GM12878 (cell line): ENCODE data around the gene TCERG1. TPM values are rescaled to one million over a fixed set of nuclear protein-coding genes. Genes with fewer than 3 reads are reported as not detected.
A peak's percentile ranks its signal among the peaks of the same experiment; 100 is the strongest.

Experiments
- ATAC-seq: fragments of 200-7000 bp; cut with Tn5 transposase; 3 replicates; pipeline ENCODE4 v1.9.1; 2020; ENCODE audit warnings: mild to moderate bottlenecking, moderate library complexity
- BruUV-seq: library from RNA; stranded (reverse); fragments of 400-500 nt; replicated peaks from 2 replicates; lab custom pipeline; 2021; lab: Mats Ljungman, UMichigan
- CTCF ChIA-PET: fragments of 300-600 bp; sonication (Branson Sonifier 250); formaldehyde crosslinking; extraction: SDS; loops from one replicate; lab custom pipeline; 2021; ENCODE audit warnings: inconsistent platforms; lab: Yijun Ruan, JAX
- POLR2A ChIA-PET: fragments of 350-600 bp; formaldehyde crosslinking; extraction: SDS; loops from one replicate; lab custom pipeline; 2021; ENCODE audit warnings: inconsistent platforms; lab: Charles Lee
- RAD21 ChIA-PET: fragments of 300-600 bp; sonication (Branson Sonifier 250); formaldehyde crosslinking; loops from one replicate; lab custom pipeline; 2023; ENCODE audit warnings: antibody characterized with exemption; ENCODE audit not compliant: unreplicated experiment; lab: Charles Lee
- SMC1A ChIA-PET: fragments of 300-600 bp; sonication (Branson Sonifier 250); formaldehyde crosslinking; loops from one replicate; lab custom pipeline; 2023; ENCODE audit not compliant: unreplicated experiment, uncharacterized antibody; lab: Charles Lee
- DNase-seq: peaks from one replicate; pipeline ENCODE4 v3.0.0-alpha.2; 2011; ENCODE audit warnings: low read depth, low spot score
- FAIRE-seq: peaks from 3 replicates; lab custom pipeline; 2011; peaks lifted over from hg19 to GRCh38; lab: Jason Lieb, UNC
- H2AFZ ChIP-seq: 2 replicates; pipeline ENCODE4 v1.6.0; 2011; ENCODE audit warnings: low read depth, low read length, control low read depth; ENCODE audit not compliant: control insufficient read depth
- H3K27ac ChIP-seq: 2 replicates; pipeline ENCODE4 v1.5.1; 2011; ENCODE audit warnings: control low read depth; ENCODE audit not compliant: control insufficient read depth, insufficient read depth
- H3K27me3 ChIP-seq, 2 experiments: replicated peaks in 1 of 2; 2 replicates each; pipeline versions ENCODE4 v1.6.0 to v1.6.1; 2011; ENCODE audit warnings: low read length in 1 of 2; ENCODE audit not compliant: control insufficient read depth in 2 of 2, insufficient read depth in 2 of 2
- H3K36me3 ChIP-seq, 2 experiments: 2 replicates each; pipeline ENCODE4 v1.5.1; 2011; ENCODE audit warnings: low read length in 1 of 2; ENCODE audit not compliant: control insufficient read depth in 2 of 2, insufficient read depth in 2 of 2
- H3K4me1 ChIP-seq: 2 replicates; pipeline ENCODE4 v1.6.1; 2011; ENCODE audit warnings: mild to moderate bottlenecking, low read length, moderate library complexity, mixed read lengths; ENCODE audit not compliant: control insufficient read depth, insufficient read depth
- H3K4me2 ChIP-seq: 2 replicates; pipeline ENCODE4 v1.6.0; 2011; ENCODE audit warnings: control low read depth; ENCODE audit not compliant: control insufficient read depth, insufficient read depth
- H3K4me3 ChIP-seq: fragments of 200-600 bp; sonication (generic); 2 replicates; pipeline ENCODE4 v1.5.1; 2016
- H3K79me2 ChIP-seq: 2 replicates; pipeline ENCODE4 v1.6.0; 2011; ENCODE audit warnings: low read length; ENCODE audit not compliant: control insufficient read depth, insufficient read depth
- H3K9ac ChIP-seq: 2 replicates; pipeline ENCODE4 v1.8.0; 2011; ENCODE audit warnings: low read length, control low read depth, mixed read lengths; ENCODE audit not compliant: control insufficient read depth, insufficient read depth
- H3K9me3 ChIP-seq: replicated peaks from 3 replicates; pipeline ENCODE4 v1.5.1; 2011; ENCODE audit warnings: mild to moderate bottlenecking, low read length; ENCODE audit not compliant: control insufficient read depth, insufficient read depth
- H4K20me1 ChIP-seq: 2 replicates; pipeline ENCODE4 v1.6.0; 2011; ENCODE audit not compliant: control insufficient read depth, insufficient read depth
- ATF3 ChIP-seq: IDR thresholded peaks from 2 replicates; pipeline ENCODE4 v1.6.1; 2011; ENCODE audit warnings: low read depth, mild to moderate bottlenecking, low read length, moderate library complexity, borderline replicate concordance; ENCODE audit errors: extremely low read depth
- BCL11A ChIP-seq: IDR thresholded peaks from 2 replicates; pipeline ENCODE4 v1.6.1; 2011; ENCODE audit warnings: low read depth, low read length
- CBFB ChIP-seq: IDR thresholded peaks from 2 replicates; pipeline ENCODE4 v1.6.1; 2016; ENCODE audit warnings: antibody characterized with exemption, low read depth
- CTCF ChIP-seq, 3 experiments: IDR thresholded peaks in 2 of 3; conservative IDR thresholded peaks in 1 of 3; 2 replicates each; pipeline ENCODE4 v1.5.1; 2011; ENCODE audit warnings: low read depth in 3 of 3, low read length in 3 of 3, mild to moderate bottlenecking in 3 of 3, control low read depth in 2 of 3, moderate library complexity in 2 of 3, inconsistent platforms in 1 of 3, mixed read lengths in 1 of 3; ENCODE audit not compliant: control insufficient read depth in 2 of 3, insufficient read depth in 1 of 3; ENCODE audit errors: extremely low read depth in 1 of 3
- ETV6 ChIP-seq, 2 experiments: fragments of 450-650 bp in 1 of 2; IDR thresholded peaks in 1 of 2; conservative IDR thresholded peaks in 1 of 2; 2 replicates each; pipeline ENCODE4 v1.6.1; 2014; ENCODE audit warnings: antibody characterized with exemption in 1 of 2, borderline replicate concordance in 1 of 2, low read depth in 1 of 2, mild to moderate bottlenecking in 1 of 2, moderate library complexity in 1 of 2
- GABPA ChIP-seq: IDR thresholded peaks from 2 replicates; pipeline ENCODE4 v1.6.1; 2014; ENCODE audit warnings: antibody characterized with exemption, low read depth, mild to moderate bottlenecking, inconsistent platforms
- IKZF1 ChIP-seq: fragments of 450-650 bp; conservative IDR thresholded peaks from 2 replicates; pipeline ENCODE4 v1.6.1; 2017; ENCODE audit warnings: antibody characterized with exemption, mild to moderate bottlenecking
- JUNB ChIP-seq: IDR thresholded peaks from 2 replicates; pipeline ENCODE4 v1.6.1; 2016; ENCODE audit warnings: antibody characterized with exemption, mild to moderate bottlenecking
- KAT2A ChIP-seq: conservative IDR thresholded peaks from 2 replicates; pipeline ENCODE4 v1.6.1; 2011; ENCODE audit warnings: low read depth, low read length; ENCODE audit not compliant: control insufficient read depth
- NFIC ChIP-seq: IDR thresholded peaks from 2 replicates; pipeline ENCODE4 v1.6.1; 2012; ENCODE audit warnings: low read depth, mild to moderate bottlenecking, inconsistent platforms, low read length, moderate library complexity
- RAD21 ChIP-seq: IDR thresholded peaks from 2 replicates; pipeline ENCODE4 v1.6.1; 2011; ENCODE audit warnings: mild to moderate bottlenecking, low read depth, low read length, moderate library complexity; ENCODE audit not compliant: insufficient read depth
- RELA ChIP-seq: fragments of 450-650 bp; IDR thresholded peaks from 2 replicates; pipeline ENCODE4 v1.8.0; 2014; ENCODE audit warnings: borderline replicate concordance; ENCODE audit not compliant: partially characterized antibody
- SMC3 ChIP-seq: IDR thresholded peaks from 2 replicates; pipeline ENCODE4 v1.6.1; 2011; ENCODE audit warnings: low read length, improper control_type of control experiment, borderline replicate concordance
- SREBF2 ChIP-seq: IDR thresholded peaks from 2 replicates; pipeline ENCODE4 v1.6.1; 2012; ENCODE audit warnings: mild to moderate bottlenecking, low read length
- YY1 ChIP-seq: IDR thresholded peaks from 2 replicates; pipeline ENCODE4 v1.6.1; 2011; ENCODE audit warnings: low read depth, mild to moderate bottlenecking, low read length
- ZNF592 ChIP-seq: fragments of 450-650 bp; IDR thresholded peaks from 2 replicates; pipeline ENCODE4 v1.6.1; 2017; ENCODE audit warnings: mild to moderate bottlenecking, moderate library complexity
- ZNF622 ChIP-seq: fragments of 450-650 bp; IDR thresholded peaks from 2 replicates; pipeline ENCODE4 v1.6.1; 2017; ENCODE audit warnings: mild to moderate bottlenecking, inconsistent platforms
- ZZZ3 ChIP-seq: IDR thresholded peaks from 2 replicates; pipeline ENCODE4 v1.6.1; 2011; ENCODE audit warnings: low read depth; ENCODE audit not compliant: control insufficient read depth, insufficient read length
- WGBS: methylation state at CpG from one replicate; pipeline ENCODE4 v1.1.6; 2016; ENCODE audit warnings: low lambda C conversion rate; ENCODE audit not compliant: insufficient replicate concordance, insufficient coverage; ENCODE audit errors: missing lambda C conversion rate; 5-methylcytosine and 5-hydroxymethylcytosine counted together
- in situ Hi-C: fragments of 300-500 bp; cut with MboI; formaldehyde crosslinking; loops from 9 replicates; pipeline ENCODE4 v1.14.3; 2018; ENCODE audit warnings: mixed read lengths
- intact Hi-C: fragments of 100-400 bp; cut with micrococcal nuclease; formaldehyde crosslinking; loops from one replicate; pipeline ENCODE4 v1.14.2; 2022; ENCODE audit not compliant: unreplicated experiment
- polyA plus RNA-seq, 11 experiments: library from polyadenylated mRNA; depleted of rRNA in 4 of 11; unstranded in 6 of 11; stranded (reverse) in 5 of 11; fragments of >200 nt; fragmentation: Nextera tagmentation in 4 of 11; fragmentation: Illumina TruSeq in 1 of 11; extraction: Ambion mirVana in 4 of 11; extraction: Trizol in 1 of 11; gene quantifications; 1 replicate in 1 of 11; 2 replicates in 10 of 11; pipeline versions ENCODE4 v1.2.1 to v1.2.3, GENCODE V29; 2011 to 2016; ENCODE audit warnings: inconsistent platforms in 2 of 11, missing spikeins in 2 of 11, low read depth in 1 of 11
- total RNA-seq, 4 experiments: library from RNA; depleted of rRNA in 3 of 4; stranded (reverse); fragments of >200 nt in 3 of 4; fragmentation: Illumina TruSeq in 1 of 4; extraction: Trizol in 1 of 4; gene quantifications; 2 replicates each; pipeline versions ENCODE4 v1.2.1 to v1.2.3, GENCODE V29; 2013 to 2021

Gene TCERG1
- total and polyA plus RNA-seq, 10 of the 15 experiments (the other 5 are each of a cell fraction or from before 2014, with no cell fraction given): 51.5 to 131 (median 91.6) TPM

GRCh38 chr5:146533260-146533857, 86.2 kb downstream of the TCERG1 start:
- POLR2A ChIA-PET: interaction anchor here (0.6 kb wide), 1 partner anchor 52 kb away, joined by 3 read pairs; no protein-coding TSS in a partner anchor
- no peaks in the 10 kb centered on the region for H3K27me3 ChIP-seq
- no peak overlapping the region for H3K4me3 ChIP-seq
- no peak overlapping the region for H3K27ac ChIP-seq
- DNase-seq (peak; percentile 44), ATAC-seq (peak; percentile 95), FAIRE-seq (peak; percentile 91)
- no TSS peak for BruUV-seq
- H3K9me3 ChIP-seq: no peaks in the 10 kb centered on the region
- H3K4me1 ChIP-seq: no peaks in the 10 kb centered on the region; the same call in 1 of the 2 replicates
- CTCF ChIA-PET: interaction anchor here (0.6 to 6.8 kb wide), 27 partner anchors 8 to 800 kb away, joined by 3 to 86 read pairs (median 3); partner anchors contain the start of gene GPR151
- no peaks in the 10 kb centered on the region for H4K20me1 ChIP-seq
- intact Hi-C loops: loop anchor here (1.0 kb wide), 2 partner anchors 433 to 656 kb away; no protein-coding TSS in a partner anchor
- in situ Hi-C loops: no loop called here
- WGBS: 14% methylated on average over 7 of the region's 7 CpGs
- no peaks in the 10 kb centered on the region for H3K36me3 ChIP-seq
- H3K4me2 ChIP-seq: no peak overlapping the region
- no peak overlapping the region for H3K9ac ChIP-seq
- no peaks in the 10 kb centered on the region for H3K79me2 ChIP-seq
- RAD21 ChIA-PET: interaction anchor here (0.9 to 6.9 kb wide), 4 partner anchors 8 to 655 kb away, joined by 3 to 57 read pairs (median 8); no protein-coding TSS in a partner anchor
- SMC1A ChIA-PET: interaction anchor here (1.0 to 3.9 kb wide), 4 partner anchors 9 to 836 kb away, joined by 4 to 27 read pairs (median 18); no protein-coding TSS in a partner anchor
- H2AFZ ChIP-seq: peak overlapping the region; percentile 69
- no peak for TF ChIP-seq GABPA
- TF ChIP-seq ZNF592: no peak
- peak; percentile 87 to 92 (median 90) for TF ChIP-seq CTCF (IDR thresholded peaks at IDR 0.05 in 2 of 3, conservative IDR thresholded peaks at IDR 0.05 in 1 of 3; ENCODE audit: control insufficient read depth in 2 of 3, extremely low read depth in 1 of 3, insufficient read depth in 1 of 3, low read depth in 3 of 3, low read length in 3 of 3)
- TF ChIP-seq CBFB: no peak
- TF ChIP-seq ZZZ3: no peak
- TF ChIP-seq BCL11A: no peak
- no peak for TF ChIP-seq KAT2A
- no peak for TF ChIP-seq ATF3
- no peak for TF ChIP-seq IKZF1
- TF ChIP-seq ZNF622: no peak
- TF ChIP-seq NFIC: no peak
- TF ChIP-seq JUNB: no peak
- TF ChIP-seq RELA: no peak
- no peak for TF ChIP-seq SREBF2
- no peak for TF ChIP-seq ETV6 (conservative IDR thresholded peaks at IDR 0.05 in 1 of 2, IDR thresholded peaks at IDR 0.05 in 1 of 2; ENCODE audit: borderline replicate concordance in 1 of 2, low read depth in 1 of 2)
- 0 out of 2 replicates have a peak, but pooled peaks have one; percentile 32 for TF ChIP-seq YY1
- TF ChIP-seq RAD21: peak; percentile 67
- TF ChIP-seq SMC3: peak; percentile 59; the same call in 1 of the 2 replicates
